ENCODE data around the gene SNX2. TPM values are rescaled to one million over a fixed set of nuclear protein-coding genes. Genes with fewer than 3 reads are reported as not detected.

Gene SNX2
- total and polyA plus RNA-seq, 9 of the 15 experiments (the other 6 are each of a cell fraction or from before 2014, with no cell fraction given): 35.2 to 86.0 (median 58.1) TPM

GRCh38 chr5:122846051-122846550 is 71.2 kb downstream of the SNX2 start:
- H3K4me3 ChIP-seq: peak overlapping the region; percentile 61
- in situ Hi-C loops (cut with MboI): no loop called here
- no peaks in the 10 kb centered on the region for H4K20me1 ChIP-seq (replicated peaks; ENCODE audit: control insufficient read depth, insufficient read depth, low read length)
- H3K79me2 ChIP-seq (ENCODE audit: control insufficient read depth, insufficient read depth, low read length): no peaks in the 10 kb centered on the region
- H3K4me1 ChIP-seq (replicated peaks in 1 of 2; ENCODE audit: control insufficient read depth in 2 of 2, insufficient read depth in 2 of 2, low read length in 2 of 2): peaks cover 11 to 21% of the 10 kb centered on the region in 2 experiments; a peak in 4 of 5 replicates
- BruUV-seq (replicated peaks): TSS peak; percentile 53
- H3K36me3 ChIP-seq (ENCODE audit: control insufficient read depth, insufficient read depth, low read length): no peaks in the 10 kb centered on the region
- H2AFZ ChIP-seq (ENCODE audit: low read depth, low read length): peak overlapping the region; percentile 75
- WGBS (ENCODE audit: insufficient coverage, low coverage, missing lambda C conversion rate): 5% methylated on average over 6 of the region's 6 CpGs
- no peak for ATAC-seq
- TF ChIP-seq KDM1A (IDR thresholded peaks at IDR 0.05) (peak; percentile 31 to 45; a peak in 2 of 4 replicates), ZBTB40 (IDR thresholded peaks at IDR 0.05) (0 out of 2 replicates have a peak, but pooled peaks have one; percentile 12), ZBTB40 (CRISPR knock-in tag; IDR thresholded peaks at IDR 0.05) (no peak), KDM5B (IDR thresholded peaks at IDR 0.05; ENCODE audit: insufficient replicate concordance, low read depth, low read length) (no peak)
- intact Hi-C loops (cut with micrococcal nuclease): no loop called here
- FAIRE-seq: no peak
- ChIA-PET CTCF (ENCODE audit: low intra/inter-chr PET ratio) (no interaction called here), POLR2A (no interaction called here)
- no peaks in the 10 kb centered on the region for H3K27me3 ChIP-seq (ENCODE audit: control insufficient read depth in 2 of 2, insufficient read depth in 2 of 2, low read length in 2 of 2)
- H3K9ac ChIP-seq (ENCODE audit: insufficient read depth in 1 of 2, low read depth in 2 of 2, low read length in 2 of 2): peak overlapping the region in 1 of 2 experiments; percentile 92; a peak in 2 of 4 replicates
- no peak overlapping the region for H3K27ac ChIP-seq (ENCODE audit: extremely low read depth, low read depth, low read length)
- H3K9me1 ChIP-seq (ENCODE audit: control insufficient read depth, insufficient read depth, low read length): no peaks in the 10 kb centered on the region
- H3K9me3 ChIP-seq (replicated peaks; ENCODE audit: control insufficient read depth, insufficient read depth, low read depth, low read length): no peaks in the 10 kb centered on the region
- H3K4me2 ChIP-seq (ENCODE audit: insufficient read depth, low read length): peak overlapping the region; percentile 83
- no peak for DNase-seq (ENCODE audit: extremely low read depth in 1 of 4, low spot score in 3 of 4)

All from K562 (cell line).